CMK (cell line): ENCODE measurements around the gene ZNHIT1.
"Not testable (repeated sequence)": the region's sequence is repeated elsewhere in the genome, so short reads cannot be mapped to it uniquely, and the experiment has no call there.

Source experiments
- DNase-seq: peaks from one replicate; pipeline ENCODE4 v3.0.0-alpha.2; 2010; ENCODE audit warnings: low read depth

The ZNHIT1 gene

GRCh38 chr7:101186844-101187428 is 31.0 kb upstream of the ZNHIT1 start:
- no peak for DNase-seq

DNA sequence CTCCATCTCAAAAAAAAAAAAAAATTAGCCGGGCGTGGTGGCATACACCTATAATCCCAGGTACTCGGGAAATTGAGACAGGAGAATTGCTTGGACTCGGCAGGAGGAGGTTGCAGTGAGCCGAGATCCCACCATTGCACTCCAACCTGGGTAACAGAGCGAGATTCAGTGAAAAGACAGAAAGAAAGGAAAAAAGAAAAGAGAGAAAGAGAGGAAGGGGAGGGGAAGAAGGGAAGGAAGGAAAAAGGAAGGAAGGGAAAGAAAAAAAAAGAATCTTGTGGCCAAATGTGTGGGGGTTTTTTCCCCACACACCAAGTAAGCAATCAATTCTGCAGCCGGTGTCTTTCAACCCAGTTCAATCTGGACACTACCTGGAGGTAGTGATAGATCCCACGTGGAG is 28.9 kb upstream of the ZNHIT1 start:
- DNase-seq = no peak

GRCh38 chr7:101195884-101196283 is 22.1 kb upstream of the ZNHIT1 start:
- DNase-seq = no peak

GRCh38 chr7:101197991-101198390 is 20.0 kb upstream of the ZNHIT1 start:
- no peak for DNase-seq

DNA sequence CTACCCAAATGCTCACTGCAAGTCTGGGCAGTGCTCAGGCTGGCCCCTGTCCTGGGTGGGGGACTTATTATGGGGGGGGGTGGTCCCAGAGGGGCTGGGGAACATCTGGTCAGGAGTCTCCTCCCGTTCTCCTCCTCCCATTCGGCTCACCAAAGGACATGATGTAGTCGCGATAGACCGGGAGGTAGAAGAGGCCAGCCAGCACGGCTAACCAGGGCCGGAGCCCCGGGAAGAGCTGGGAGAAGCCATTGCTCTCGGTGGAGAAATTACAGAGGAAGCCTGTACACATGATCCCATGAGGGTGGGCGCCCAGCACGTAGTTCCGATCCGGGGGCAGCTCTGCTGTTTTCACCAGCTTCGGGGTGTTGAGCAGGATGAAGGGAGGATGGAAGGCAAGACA is 19.5 kb upstream of the ZNHIT1 start:
- DNase-seq = no peak

GRCh38 chr7:101199522-101199921 is 18.4 kb upstream of the ZNHIT1 start:
- not testable (repeated sequence) for DNase-seq

DNA sequence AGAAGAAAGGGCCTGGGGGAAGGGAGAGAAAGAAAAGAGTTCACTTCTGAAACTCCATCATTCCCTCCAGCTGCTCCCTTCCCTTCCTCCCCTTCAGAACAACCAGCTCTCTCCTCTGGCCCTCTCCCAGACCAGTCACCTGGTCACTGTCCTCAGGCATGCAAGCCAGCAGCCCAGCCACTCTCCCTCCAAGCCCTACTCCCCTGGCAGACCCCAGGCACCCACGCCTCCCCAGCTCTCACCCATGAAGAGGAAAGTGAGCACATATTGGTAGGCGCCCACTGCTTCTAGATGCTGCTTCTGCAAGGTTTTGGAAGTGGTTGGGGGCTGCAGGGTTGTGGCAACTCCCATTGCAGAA is 17.5 kb upstream of the ZNHIT1 start:
- DNase-seq = no peak

DNA sequence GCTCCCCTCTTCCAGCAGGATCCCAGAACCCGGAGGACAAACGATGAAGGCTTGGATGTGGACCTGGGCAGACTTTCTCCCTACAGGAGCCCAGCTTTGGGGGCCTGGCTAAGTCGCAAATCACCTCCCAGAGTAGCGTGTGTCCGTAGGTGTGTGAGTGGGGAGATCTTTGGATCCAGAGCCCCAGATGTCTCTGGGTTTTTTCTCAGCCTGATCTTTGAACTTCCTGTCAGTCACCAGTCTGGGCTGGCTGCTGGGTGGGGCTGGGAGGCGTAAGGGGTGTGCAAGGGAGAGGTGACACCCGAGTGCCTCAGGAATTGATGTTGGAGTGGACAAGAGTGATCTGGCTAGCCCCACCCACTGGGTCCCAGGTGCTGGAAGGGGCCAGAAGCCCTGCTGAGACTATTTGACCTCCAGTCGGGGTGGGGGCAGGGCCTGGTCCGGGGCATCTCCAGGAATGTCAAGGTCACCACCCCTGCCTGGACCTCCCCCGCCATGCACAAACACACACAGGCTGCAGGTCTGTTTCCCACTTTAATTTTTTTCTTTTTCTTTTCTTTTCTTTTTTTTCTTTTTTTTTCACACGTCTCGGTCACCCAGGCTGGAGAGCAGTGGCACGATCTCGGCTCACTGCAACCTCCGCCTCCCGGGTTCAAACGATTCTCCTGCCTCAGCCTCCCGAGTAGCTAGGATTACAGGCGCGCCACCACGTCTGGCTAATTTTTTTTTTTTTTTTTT is 16.9 kb upstream of the ZNHIT1 start, which contains the start of gene MOGAT3:
MOGAT3 (minus strand) TSS at position 175 of the 738 bp plus-strand sequence. CDS start 182 bp downstream, outside the sequence.
- no peak for DNase-seq

DNA sequence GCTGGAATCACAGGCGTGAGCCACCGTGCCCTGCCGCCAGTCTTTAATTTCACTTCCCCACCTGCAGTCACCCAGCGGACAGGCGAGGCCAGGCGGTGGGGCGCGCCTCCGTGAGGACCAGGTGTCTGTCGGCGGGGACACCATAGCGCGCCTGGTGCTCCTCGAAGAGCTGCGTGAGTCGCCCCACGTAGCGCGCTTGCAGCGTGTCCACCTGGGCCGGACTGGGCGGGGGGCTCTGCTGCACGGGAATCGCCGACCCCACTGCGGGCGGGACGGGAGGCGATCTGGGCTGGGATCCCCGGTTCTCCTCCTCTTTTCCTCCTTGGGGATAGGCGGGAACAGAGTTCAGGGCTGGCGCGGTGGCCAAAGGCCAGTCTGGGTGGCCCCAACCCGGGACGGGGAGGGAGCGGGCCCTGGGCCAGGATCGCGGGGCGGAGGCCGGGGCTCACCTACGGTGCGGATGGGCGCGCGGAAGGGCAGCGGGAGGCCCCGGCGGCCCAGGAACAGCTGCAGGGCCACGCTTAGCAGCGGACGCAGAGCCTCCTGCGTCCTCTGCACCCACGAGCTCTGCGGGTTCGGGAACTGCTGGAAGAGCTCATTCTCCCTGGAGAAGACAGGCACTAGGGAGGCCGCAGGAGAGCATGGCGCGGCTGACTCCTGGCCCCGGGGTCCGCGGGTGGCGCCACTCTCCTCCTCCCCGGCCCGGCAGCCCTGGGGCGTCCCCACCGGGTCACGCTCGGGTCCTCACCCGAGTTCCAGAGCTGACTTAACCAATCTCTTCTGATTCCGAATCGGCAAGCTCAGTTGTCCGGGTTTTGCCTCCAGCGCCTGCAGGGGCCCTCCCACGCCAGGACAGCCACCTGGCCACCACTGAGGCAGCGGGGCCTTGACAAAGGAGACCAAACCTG is 16.0 kb upstream of the ZNHIT1 start:
- DNase-seq = no peak

GRCh38 chr7:101202603-101202918 is 15.4 kb upstream of the ZNHIT1 start:
- no peak for DNase-seq

- DNase-seq = not testable (repeated sequence)
Observed at GRCh38 chr7:101203740-101204738, 13.9 kb upstream of the ZNHIT1 start.

GRCh38 chr7:101205901-101206664 is 11.9 kb upstream of the ZNHIT1 start:
- DNase-seq = no peak

GRCh38 chr7:101206665-101207042 is 11.3 kb upstream of the ZNHIT1 start:
- no peak for DNase-seq

- DNase-seq = no peak
Observed at GRCh38 chr7:101207459-101207858, 10.5 kb upstream of the ZNHIT1 start.

DNA sequence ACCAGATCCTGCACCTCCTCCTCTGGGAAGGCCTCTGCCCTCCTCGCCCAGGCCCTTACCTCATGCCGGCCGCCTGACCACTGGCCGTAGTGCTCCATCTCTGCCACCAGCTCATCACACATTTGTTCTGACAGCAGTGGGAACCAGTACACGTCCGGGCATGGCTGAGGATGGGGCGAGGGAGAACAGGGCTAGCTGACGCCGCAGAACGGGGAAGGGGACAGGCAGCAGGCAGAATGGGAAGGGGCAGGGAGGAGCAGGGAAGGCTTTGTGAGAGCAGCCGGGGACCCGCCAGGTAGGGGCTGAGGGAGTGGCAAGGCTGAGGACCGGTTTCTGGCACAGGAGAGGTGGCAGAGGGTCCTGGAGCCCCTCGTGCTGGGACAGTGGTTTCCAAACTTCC is 9.2 kb upstream of the ZNHIT1 start:
- no peak for DNase-seq

GRCh38 chr7:101210143-101210542 is 7.8 kb upstream of the ZNHIT1 start:
- no peak for DNase-seq

GRCh38 chr7:101211501-101211900 is 6.5 kb upstream of the ZNHIT1 start:
- DNase-seq = no peak

DNA sequence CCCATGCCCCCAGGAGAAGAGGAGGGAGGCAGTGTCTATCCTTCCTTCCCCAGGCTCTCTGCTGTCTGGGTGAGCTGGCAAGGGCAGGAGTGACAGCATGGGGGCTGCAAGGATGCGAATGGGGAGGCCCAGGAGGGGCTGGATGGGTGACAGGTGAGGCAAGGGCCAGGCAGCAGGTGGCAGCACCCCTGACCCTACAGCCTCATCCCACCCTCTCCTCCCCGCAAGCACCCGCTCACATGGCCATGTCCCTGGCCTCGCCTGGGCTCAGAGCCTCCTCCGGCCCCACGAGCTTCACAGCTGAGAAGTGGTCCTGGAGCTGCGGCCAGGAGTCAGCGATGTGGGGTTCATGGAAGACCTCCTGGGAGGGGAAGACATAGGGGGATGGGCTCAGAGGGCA is 6.0 kb upstream of the ZNHIT1 start:
- DNase-seq = no peak

GRCh38 chr7:101216001-101216859 is 1.7 kb upstream of the ZNHIT1 start:
- no peak for DNase-seq

DNA sequence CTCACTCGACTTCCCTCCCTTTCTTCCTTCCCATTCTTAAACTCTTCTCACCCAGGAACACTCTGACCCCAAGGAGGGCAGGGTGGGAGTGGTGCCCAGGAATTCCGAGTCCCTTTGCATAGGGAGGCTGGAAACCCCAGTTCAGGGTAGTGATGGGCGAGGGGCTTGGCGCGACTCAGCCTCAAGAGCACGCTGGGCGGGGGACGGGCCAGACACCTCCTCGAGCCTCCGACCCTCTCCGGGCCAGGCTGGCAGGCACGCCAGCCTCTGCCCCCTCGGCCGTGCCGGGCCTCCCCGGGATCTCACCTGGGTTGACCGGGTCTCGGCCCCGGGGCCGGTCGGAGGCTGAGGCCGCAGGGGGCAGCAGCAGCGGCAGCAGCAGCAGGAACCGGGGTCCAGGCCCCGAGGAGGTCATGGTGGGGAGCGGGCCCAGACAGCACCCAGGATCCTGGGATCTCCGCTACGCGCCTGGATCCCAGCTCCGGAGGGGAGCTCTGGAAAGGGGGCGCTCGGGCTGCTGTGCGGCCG is 1.0 kb upstream of the ZNHIT1 start:
- DNase-seq = no peak
